Measurements from ENCODE around the gene DOCK3. TPM values are rescaled to one million over a fixed set of nuclear protein-coding genes. Genes with fewer than 3 reads are reported as not detected.
"Not testable (repeated sequence)": the region's sequence is repeated elsewhere in the genome, so short reads cannot be mapped to it uniquely, and the experiment has no call there.

DOCK3 gene
- total RNA-seq, 2 donors from 2014 or later = 2.8 to 3.8 TPM

DNA sequence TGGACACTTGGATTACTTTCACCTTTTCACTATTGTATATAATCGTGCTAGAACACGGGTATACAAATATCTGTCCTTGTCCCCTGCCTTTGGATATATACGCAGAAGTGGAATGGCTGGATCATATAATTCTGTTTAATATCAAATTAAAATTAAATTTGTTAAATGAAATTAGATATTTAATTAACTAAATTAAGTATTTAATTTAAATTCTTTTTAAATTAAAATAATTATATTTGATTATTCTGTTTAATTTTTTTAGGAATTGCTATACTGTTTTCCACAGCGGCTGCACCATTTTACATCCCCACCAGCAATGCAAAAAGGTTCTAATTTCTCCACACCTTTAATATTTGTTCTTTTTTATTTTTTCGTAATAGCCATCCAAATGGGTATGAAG lies 84.3 kb downstream of the DOCK3 start:
- no peak for DNase-seq
- intact Hi-C loops (cut with DNase I) = no loop called here
- ATAC-seq = no peak

DNA sequence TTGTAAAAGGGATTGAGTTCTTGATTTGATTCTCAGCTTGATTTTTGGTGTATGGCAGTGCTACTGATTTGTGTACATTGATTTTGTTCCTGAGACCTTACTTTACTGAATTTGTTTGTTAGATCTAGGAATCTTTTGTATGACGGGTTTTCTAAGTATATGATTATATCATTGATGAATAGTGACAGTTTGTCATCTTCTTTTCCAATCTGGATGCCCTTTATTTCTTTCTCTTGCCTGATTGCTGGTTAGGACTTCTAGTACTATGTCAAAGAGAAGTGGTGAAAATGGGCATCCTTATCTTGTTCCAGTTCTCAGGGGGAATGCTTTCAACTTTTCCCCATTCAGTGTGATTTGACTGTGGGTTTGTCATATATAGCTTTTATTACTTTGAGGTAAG lies 103.0 kb downstream of the DOCK3 start:
- intact Hi-C loops (cut with DNase I) = no loop called here
- DNase-seq (no peak), ATAC-seq (no peak)

DNA sequence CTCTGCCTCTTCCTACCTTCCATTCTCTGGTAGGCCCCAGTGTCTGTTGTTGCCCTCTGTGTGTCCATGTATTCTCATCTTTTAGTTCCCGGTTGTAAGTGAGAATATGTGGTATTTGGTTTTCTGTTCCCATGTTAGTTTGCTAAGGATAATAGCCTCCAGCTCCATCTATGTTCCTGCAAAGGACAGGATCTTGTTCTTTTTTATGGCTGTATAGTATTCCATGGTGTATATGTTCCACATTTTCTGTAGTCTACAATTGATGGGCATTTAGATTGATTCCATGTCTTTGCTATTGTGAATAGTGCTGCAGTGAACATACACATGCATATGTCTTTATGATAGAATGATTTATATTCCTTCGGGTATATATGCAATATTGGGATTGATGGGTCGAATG lies 107.0 kb downstream of the DOCK3 start:
- ATAC-seq; DNase-seq; intact Hi-C loops (cut with DNase I): not testable (repeated sequence)

DNA sequence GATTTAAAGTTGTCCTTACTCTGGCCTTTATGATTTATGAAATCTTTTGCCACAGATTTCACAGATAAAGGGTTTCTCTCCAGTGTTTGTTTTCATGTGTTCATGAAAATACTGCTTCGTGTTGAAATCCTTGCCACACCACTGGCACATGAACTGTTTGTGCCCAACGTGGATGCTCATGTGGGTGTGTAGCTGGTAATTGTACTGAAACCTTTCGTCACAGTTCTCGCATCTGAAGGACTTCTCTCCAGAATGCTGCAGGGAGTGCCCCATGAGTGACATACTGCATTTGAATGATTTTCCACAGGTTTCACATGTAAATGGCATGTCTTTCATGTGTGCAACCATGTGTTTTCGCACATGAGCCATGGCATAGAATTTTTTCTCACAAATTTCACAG lies 111.9 kb downstream of the DOCK3 start:
- DNase-seq = no peak
- intact Hi-C loops (cut with DNase I) = no loop called here
- no peak for ATAC-seq

DNA sequence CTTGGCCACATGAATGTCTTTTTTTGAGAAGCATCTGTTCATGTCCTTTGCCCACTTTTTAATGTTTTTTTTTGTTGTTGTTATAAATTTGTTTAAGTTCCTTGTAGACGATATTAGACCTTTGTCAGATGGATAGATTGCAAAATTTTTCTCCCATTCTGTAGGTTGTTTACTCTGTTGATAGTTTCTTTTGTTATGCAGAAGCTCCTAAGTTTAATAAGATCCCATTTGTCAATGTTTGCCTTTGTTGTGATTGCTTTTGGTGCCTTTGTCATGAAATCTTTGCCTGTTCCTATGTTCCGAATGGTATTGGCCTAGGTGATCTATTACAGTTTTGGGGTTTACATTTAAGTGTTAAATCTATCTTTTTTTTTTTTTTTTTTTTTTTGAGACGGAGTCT lies 116.2 kb downstream of the DOCK3 start:
- intact Hi-C loops (cut with DNase I); DNase-seq; ATAC-seq: not testable (repeated sequence)

DNA sequence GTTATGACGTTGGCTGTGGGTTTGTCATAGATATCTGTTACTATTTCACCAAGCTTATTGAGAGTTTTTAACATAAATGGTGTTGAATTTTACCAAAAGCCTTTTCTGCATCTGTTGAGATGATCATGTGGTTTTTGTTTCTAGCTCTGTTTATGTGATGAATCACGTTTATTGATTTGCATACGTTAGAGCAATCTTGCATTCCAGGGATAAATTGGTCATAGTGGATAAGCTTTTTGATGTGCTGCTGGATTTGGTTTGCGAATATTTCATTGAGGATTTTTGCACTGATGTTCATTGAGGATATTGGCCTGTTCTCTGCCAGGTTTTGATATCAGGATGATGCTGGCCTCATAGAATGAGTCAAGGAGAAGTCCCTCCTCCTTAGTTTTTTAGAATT lies 117.8 kb downstream of the DOCK3 start:
- intact Hi-C loops (cut with DNase I) = no loop called here
- DNase-seq (no peak), ATAC-seq (no peak)

DNA sequence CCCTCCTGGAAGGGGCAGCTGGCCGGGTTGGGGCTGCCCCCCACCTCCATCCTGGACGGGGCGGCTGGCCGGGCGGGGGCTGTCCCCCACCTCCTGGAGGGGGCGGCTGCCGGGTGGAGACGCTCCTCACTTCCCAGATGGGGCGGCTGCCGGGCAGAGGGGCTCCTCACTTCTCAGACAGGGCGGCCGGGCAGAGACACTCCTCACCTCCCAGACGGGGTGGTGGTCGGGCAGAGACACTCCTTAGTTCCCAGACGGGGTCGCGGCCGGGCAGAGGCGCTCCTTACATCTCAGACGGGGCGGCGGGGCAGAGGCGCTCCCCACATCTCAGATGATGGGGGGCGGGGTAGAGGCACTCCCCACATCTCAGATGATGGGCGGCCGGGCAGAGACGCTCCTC lies 129.1 kb downstream of the DOCK3 start:
- DNase-seq; intact Hi-C loops (cut with DNase I): not testable (repeated sequence)

DNA sequence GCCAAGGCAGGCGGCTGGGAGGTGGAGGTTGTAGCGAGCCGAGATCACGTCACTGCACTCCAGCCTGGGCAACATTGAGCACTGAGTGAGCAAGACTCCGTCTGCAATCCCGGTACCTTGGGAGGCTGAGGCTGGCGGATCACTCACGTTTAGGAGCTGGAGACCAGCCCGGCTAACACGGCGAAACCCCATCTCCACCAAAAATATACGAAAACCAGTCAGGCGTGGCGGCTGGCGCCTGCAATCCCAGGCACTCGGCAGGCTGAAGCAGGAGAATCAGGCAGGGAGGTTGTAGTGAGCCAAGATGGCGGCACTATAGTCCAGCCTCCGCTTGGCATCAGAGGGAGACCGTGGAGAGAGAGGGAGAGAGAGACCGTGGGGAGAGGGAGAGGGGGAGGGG lies 129.6 kb downstream of the DOCK3 start:
- intact Hi-C loops (cut with DNase I); DNase-seq; ATAC-seq: not testable (repeated sequence)

More for the DNA sequence above, 129.1 kb downstream of the DOCK3 start:
- not testable (repeated sequence) for ATAC-seq

DNA sequence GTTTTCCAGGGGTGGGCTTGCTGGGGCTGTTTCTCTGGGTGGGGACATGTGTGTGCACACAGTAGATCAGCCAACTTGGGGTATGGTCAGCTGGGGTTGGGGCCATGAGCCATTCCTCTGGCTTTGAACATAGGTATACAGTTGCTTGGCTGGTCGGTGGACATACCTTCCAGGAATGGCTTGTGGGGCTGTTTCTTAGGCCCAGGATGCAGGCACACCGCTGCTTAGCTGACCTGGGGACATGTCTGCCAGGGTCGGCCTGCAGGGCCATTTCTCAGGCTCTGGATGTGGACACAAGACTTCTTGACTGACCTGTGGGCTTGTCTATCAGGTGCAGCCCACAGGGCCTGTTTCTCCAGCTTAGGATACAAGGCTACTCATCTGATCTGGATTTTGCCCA lies 130.6 kb downstream of the DOCK3 start:
- intact Hi-C loops (cut with DNase I) = no loop called here
- DNase-seq (no peak), ATAC-seq (no peak)

DNA sequence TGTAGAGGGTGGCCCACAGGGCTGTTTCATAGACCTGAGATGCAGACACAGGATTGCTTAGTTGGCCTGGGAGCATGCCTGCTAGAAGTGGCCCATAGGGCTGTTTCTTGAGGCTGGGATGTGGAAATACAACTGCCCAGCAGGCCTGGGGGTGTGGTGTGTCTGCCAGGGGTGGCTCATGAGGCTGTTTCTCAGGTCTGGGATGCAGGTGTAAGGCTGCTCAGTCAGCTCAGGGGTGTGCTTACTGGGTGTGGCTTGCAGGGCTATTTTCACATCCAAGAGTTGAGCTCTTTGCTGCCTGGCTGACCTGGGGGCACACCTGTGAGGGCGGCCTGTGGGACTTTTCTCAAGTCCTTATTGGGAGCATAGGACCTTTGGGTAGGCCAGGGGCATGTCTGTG lies 131.3 kb downstream of the DOCK3 start:
- ATAC-seq (no peak), DNase-seq (no peak)

DNA sequence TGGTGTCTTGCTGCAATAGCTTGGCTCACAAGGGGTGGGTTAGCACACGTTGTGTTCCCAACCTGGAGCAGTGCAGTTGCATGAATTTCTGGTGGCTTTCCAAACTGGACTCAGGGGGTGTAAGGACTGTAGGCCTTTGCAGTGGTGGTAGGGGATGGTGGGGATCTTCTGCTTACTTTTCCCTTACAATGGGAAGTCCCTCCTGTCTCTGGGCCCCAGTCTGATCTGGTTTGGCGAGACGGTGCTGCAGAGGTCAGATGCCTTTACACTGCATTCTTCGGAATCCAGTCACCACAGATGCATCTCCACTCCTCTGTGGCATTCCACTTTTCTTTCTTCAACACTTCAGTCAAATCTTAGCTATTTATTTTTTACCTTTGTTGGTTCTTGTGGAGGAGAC lies 132.1 kb downstream of the DOCK3 start:
- intact Hi-C loops (cut with DNase I) = no loop called here
- ATAC-seq = peak in 1 of 2 donors; percentile 19
- no peak for DNase-seq

More for the DNA sequence above, 131.3 kb downstream of the DOCK3 start:
- intact Hi-C loops (cut with DNase I) = no loop called here

DNA sequence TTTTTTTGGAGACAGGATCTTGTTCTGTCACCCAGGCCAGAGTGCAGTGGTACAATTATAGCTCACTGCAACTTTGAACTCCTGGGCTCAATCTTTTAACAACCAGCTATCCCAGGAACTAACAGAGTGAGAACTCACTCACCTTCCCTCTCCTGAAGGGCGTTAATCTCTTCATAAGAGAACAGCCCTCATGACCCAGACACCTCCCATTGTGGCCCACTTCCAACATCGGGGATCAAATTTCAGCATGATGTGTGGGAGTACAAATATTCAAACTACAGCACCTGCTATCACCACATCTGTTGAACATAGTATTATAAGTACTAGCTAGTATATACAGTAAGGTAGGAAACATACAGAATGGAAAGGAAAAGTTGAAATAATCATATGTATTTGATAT lies 132.5 kb downstream of the DOCK3 start:
- intact Hi-C loops (cut with DNase I) = no loop called here
- ATAC-seq (peak; percentile 62 to 67), DNase-seq (no peak)

DNA sequence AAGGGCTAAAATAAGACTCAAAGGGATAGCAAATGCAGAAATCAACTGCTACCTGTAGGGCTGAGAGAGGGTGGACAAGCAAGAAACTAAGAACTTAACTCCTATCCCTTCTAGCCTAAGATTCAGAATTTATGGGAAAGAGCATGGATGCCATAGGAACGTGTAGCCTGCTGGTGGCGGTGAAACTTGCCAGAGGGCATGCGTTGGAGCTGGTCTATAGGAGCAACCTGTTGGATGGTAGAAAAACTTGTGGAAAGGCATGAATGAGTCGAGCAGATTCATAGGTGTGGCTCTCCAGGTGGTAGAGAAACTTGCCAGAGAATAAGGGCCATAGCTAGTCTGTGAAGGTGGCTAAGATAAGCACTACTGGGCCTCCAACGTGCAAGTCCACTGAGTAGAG lies 137.2 kb downstream of the DOCK3 start:
- no peak for ATAC-seq
- no peak for DNase-seq
- intact Hi-C loops (cut with DNase I) = no loop called here

DNA sequence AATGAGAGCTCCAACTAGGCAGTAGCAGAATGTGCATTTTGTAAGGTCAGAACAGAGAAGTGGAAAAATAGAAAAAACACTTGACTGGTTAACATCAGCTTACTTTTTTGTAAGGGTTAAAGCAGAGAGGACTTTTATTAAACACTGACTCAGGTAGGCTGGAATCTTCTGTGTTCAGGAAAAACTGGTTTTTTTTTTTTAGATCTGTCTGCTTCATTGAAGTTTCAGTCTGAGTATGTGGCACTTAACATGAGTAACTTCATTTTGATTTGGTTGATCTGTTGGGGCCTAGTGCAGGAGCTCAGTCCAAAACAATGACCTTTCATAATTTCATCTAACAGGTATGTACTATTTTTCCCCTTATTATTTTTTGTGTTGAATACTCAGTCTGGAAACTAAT lies 141.1 kb downstream of the DOCK3 start:
- no peak for ATAC-seq
- intact Hi-C loops (cut with DNase I) = no loop called here
- DNase-seq = no peak

DNA sequence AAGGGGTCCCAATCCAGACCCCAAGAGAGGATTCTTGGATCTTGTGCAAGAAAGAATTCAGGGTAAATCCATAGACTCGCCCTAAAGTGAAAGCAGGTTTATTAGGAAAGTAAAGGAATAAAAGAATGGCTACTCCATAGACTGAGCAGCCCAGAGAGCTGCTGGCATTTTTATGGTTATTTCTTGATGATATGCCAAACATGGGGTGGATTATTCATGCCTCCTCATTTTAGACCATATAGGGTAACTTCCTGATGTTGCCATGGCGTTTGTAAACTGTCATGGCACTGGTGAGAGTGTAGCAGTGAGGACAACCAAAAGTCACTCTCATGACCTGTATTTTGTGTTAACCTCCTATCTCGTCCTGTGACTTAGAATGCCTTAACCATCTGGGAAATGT lies 142.2 kb downstream of the DOCK3 start:
- DNase-seq (no peak), ATAC-seq (no peak)
- intact Hi-C loops (cut with DNase I) = no loop called here

DNA sequence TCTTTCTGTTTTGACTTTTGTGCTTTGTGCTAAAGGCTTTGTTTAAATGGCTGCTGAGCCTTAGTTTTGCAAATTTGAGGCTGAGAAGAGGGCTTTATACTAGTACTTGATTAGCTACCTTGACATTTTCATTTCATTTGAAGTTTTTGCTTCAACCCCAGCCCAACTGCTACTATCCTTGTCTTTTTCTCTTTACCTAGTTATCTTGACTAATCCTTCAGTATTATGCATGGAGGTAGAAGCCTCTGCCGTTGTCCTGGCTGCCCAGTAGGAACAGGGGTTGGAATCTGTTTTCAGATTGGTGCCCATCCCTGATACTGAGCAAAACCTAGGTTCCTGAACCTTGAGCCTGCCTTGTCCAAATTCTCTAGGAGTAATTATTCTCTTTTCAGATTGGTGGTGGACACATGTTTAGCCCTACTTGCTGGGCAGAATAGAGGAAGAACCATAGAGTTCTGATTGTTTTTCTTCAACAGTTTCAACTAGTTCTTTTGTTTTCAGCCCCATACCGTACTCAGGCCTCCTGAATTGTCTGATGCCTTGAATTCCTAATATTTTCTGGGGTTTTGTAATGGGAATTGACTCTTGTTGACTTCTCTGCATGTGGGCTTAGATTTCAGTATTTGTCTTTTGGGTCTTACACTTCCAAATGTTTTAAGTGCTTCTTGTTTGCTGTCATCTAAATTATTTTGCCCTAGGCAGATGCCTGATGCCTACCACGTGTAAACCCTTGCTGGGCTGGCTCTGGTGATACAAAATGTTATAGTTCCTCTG lies 143.2 kb downstream of the DOCK3 start:
- intact Hi-C loops (cut with DNase I) = no loop called here
- DNase-seq (no peak), ATAC-seq (no peak)

DNA sequence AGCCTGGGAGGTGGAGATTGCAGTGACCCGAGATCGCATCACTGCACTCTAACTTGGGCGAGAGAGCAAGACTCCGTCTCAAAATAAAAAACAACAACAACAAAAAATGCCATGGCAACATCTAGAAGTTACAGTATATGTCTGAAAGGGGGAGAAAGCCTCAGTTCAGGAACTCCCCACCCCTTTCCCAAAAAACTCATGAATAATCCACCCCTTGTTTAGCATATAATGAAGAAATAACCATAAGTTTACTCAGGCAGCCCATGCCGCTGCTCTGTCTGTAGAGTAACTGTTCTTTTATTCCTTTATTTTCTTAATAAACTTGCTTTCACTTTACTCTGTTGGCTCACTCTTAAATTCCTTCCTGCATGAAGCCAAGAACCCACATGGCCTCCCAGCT lies 145.2 kb downstream of the DOCK3 start:
- intact Hi-C loops (cut with DNase I) = no loop called here
- DNase-seq (no peak), ATAC-seq (no peak)

DNA sequence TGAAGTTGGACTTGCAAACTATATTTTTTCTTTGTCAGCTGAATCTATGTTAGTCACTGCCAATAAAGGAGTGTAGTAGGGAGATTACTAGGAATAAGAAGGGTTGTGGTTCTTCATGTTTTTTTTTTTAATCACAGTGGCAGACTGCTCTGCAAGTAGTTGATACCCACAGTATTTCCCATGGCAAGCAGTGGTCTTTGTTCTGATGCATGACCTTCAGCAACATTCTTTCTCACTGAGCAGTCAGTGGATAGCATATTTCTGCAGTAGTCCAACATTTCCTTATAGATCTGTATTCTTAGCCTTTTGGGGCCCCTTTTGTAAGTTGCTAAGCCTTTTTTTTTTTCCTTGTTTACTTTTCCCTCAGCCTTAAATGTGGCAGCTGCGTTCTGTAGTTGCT lies 151.1 kb downstream of the DOCK3 start:
- intact Hi-C loops (cut with DNase I) = no loop called here
- DNase-seq (no peak), ATAC-seq (no peak)

DNA sequence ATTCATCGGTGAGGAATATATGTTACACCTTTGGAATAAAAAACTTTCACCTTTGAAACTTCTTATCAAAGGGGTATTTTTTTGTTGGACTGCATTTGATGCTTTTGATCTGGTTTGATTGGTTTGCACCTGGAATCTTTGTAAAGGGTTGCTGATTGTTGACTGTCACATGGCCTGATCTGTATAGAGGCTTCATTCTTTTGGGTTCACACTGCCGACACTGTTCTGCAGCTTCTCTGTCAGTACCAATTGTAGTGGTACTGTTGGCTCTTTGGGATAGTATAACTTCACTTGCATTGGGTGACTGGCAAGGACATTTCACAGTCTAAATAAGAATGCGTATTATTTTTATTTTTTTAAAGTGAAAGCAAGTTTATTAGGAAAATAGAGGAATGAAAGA lies 155.7 kb downstream of the DOCK3 start:
- intact Hi-C loops (cut with DNase I) = no loop called here
- no peak for DNase-seq

DNA sequence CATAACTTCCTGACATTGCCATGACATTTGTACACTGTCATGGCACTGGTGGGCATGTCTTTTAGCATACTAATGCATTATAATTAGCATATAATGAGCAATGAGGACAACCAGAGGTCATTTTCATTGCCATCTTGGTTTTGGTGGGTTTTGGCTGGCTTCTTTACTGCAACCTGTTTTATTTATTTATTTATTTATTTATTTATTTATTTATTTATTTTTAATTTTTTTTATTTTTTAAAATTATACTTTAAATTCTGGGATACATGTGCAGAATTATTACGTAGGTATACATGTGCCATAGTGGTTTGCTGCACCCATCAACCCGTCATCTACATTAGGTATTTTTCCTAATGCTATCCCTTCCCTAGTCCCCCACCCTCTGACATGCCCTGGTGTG lies 156.3 kb downstream of the DOCK3 start:
- intact Hi-C loops (cut with DNase I); DNase-seq; ATAC-seq: not testable (repeated sequence)

More for the DNA sequence above, 155.7 kb downstream of the DOCK3 start:
- ATAC-seq = no peak

DNA sequence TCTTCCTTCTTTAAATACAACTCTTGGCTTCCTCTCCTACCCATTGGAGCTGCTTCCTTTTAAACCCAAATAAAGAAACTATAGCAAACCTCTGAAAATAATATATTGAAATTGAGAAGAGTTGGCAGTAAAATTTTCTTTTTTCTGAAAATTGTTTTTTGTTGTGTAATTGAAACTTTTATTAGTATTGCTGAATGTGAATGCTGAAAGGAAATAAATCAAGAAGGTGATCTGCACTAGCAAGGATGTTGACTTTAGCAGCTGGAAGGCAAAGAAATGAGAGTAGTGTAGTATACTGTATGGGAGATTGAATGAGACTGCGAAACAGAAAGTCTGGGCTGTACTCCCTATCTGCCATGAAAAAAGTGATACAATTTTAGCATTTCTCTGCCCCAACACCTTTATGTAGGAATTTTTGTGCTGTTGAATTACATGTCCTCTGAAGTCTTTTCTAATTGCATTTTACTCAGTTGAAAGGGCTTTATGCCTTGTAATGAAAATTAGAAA lies 166.3 kb downstream of the DOCK3 start:
- intact Hi-C loops (cut with DNase I) = no loop called here
- ATAC-seq = no peak

More for the DNA sequence above, 166.3 kb downstream of the DOCK3 start:
- DNase-seq = no peak

Data from left cardiac atrium (tissue), 4 donors.